Gastrocnemius medialis (tissue), 4 donors: ENCODE data around the gene CYP3A4.

Source experiments
- CTCF ChIP-seq, 5 experiments: fragments of 450-650 bp in 3 of 5; fragments of 200-600 bp in 2 of 5; sonication (generic) in 2 of 5; IDR thresholded peaks in 4 of 5; conservative IDR thresholded peaks in 1 of 5; 1 replicate in 4 of 5; 2 replicates in 1 of 5; pipeline ENCODE4 v1.5.1; 2016 to 2019; ENCODE audit warnings: antibody characterized with exemption in 5 of 5, mild to moderate bottlenecking in 3 of 5, moderate library complexity in 3 of 5
- POLR2A ChIP-seq, 2 donors: fragments of 450-650 bp; IDR thresholded peaks; one replicate each; pipeline ENCODE4 v1.6.1; 2017; ENCODE audit warnings: antibody characterized with exemption in 2 of 2, mild to moderate bottlenecking in 2 of 2, moderate library complexity in 2 of 2

GRCh38 chr7:99741441-99741795 lies 42.6 kb downstream of the CYP3A4 start:
- TF ChIP-seq CTCF (IDR thresholded peaks at IDR 0.05 in 4 of 5, conservative IDR thresholded peaks at IDR 0.05 in 1 of 5) (no peak), POLR2A (IDR thresholded peaks at IDR 0.05) (no peak)
